GM12878 (cell line): Measurements from ENCODE around the gene KCNS1. TPM values are rescaled to one million over a fixed set of nuclear protein-coding genes. Genes with fewer than 3 reads are reported as not detected.
A peak's percentile ranks its signal among the peaks of the same experiment; 100 is the strongest.

Experiments
- ASH2L ChIP-seq: fragments of 300-600, 200-600 bp; sonication (generic); IDR thresholded peaks from 2 replicates; pipeline ENCODE4 v1.6.1; 2017; ENCODE audit warnings: low read depth, mild to moderate bottlenecking, borderline replicate concordance
- BCL11A ChIP-seq: IDR thresholded peaks from 2 replicates; pipeline ENCODE4 v1.6.1; 2011; ENCODE audit warnings: low read depth, low read length
- CBFB ChIP-seq: IDR thresholded peaks from 2 replicates; pipeline ENCODE4 v1.6.1; 2016; ENCODE audit warnings: antibody characterized with exemption, low read depth
- CBX3 ChIP-seq: fragments of 200-600 bp; sonication (generic); IDR thresholded peaks from 2 replicates; pipeline ENCODE4 v1.6.1; 2016; ENCODE audit warnings: low read depth, borderline replicate concordance
- RAD21 ChIP-seq: IDR thresholded peaks from 2 replicates; pipeline ENCODE4 v1.6.1; 2011; ENCODE audit warnings: mild to moderate bottlenecking, low read depth, low read length, moderate library complexity; ENCODE audit not compliant: insufficient read depth
- RFX5 ChIP-seq: IDR thresholded peaks from 2 replicates; pipeline ENCODE4 v1.6.1; 2011; ENCODE audit warnings: low read depth, low read length, improper control_type of control experiment
- RUNX3 ChIP-seq: IDR thresholded peaks from 2 replicates; pipeline ENCODE4 v1.6.1; 2012; ENCODE audit warnings: low read length, inconsistent platforms
- SIX5 ChIP-seq: IDR thresholded peaks from 2 replicates; pipeline ENCODE4 v1.6.1; 2011; ENCODE audit warnings: mild to moderate bottlenecking, low read depth, low read length, moderate library complexity; ENCODE audit not compliant: severe bottlenecking
- SMC3 ChIP-seq: IDR thresholded peaks from 2 replicates; pipeline ENCODE4 v1.6.1; 2011; ENCODE audit warnings: low read length, improper control_type of control experiment, borderline replicate concordance
- STAT3 ChIP-seq: IDR thresholded peaks from 2 replicates; pipeline ENCODE4 v1.6.1; 2011; ENCODE audit warnings: low read depth, low read length, improper control_type of control experiment
- SUPT20H ChIP-seq: IDR thresholded peaks from 2 replicates; pipeline ENCODE4 v1.6.1; 2011; ENCODE audit warnings: low read depth, mild to moderate bottlenecking, low read length, moderate library complexity, borderline replicate concordance; ENCODE audit not compliant: control insufficient read depth
- ZBTB11 ChIP-seq: fragments of 450-650 bp; formaldehyde crosslinking; IDR thresholded peaks from 2 replicates; pipeline ENCODE4 v1.5.0; 2022; ENCODE audit warnings: mild to moderate bottlenecking, missing genetic modification characterization
- ZNF384 ChIP-seq: IDR thresholded peaks from 2 replicates; pipeline ENCODE4 v1.6.1; 2012; ENCODE audit warnings: low read depth, mild to moderate bottlenecking, low read length, improper control_type of control experiment, borderline replicate concordance
- ZNF622 ChIP-seq: fragments of 450-650 bp; IDR thresholded peaks from 2 replicates; pipeline ENCODE4 v1.6.1; 2017; ENCODE audit warnings: mild to moderate bottlenecking, inconsistent platforms
- polyA plus RNA-seq, 11 experiments: library from polyadenylated mRNA; depleted of rRNA in 4 of 11; unstranded in 6 of 11; stranded (reverse) in 5 of 11; fragments of >200 nt; fragmentation: Nextera tagmentation in 4 of 11; fragmentation: Illumina TruSeq in 1 of 11; extraction: Ambion mirVana in 4 of 11; extraction: Trizol in 1 of 11; gene quantifications; 1 replicate in 1 of 11; 2 replicates in 10 of 11; pipeline versions ENCODE4 v1.2.1 to v1.2.3, GENCODE V29; 2011 to 2016; ENCODE audit warnings: inconsistent platforms in 2 of 11, missing spikeins in 2 of 11, low read depth in 1 of 11
- total RNA-seq, 4 experiments: library from RNA; depleted of rRNA in 3 of 4; stranded (reverse); fragments of >200 nt in 3 of 4; fragmentation: Illumina TruSeq in 1 of 4; extraction: Trizol in 1 of 4; gene quantifications; 2 replicates each; pipeline versions ENCODE4 v1.2.1 to v1.2.3, GENCODE V29; 2013 to 2021
- TF ChIP-seq, protein P1 (sequence below): fragments of 450-650 bp; formaldehyde crosslinking; IDR thresholded peaks from 2 replicates; pipeline ENCODE4 v1.4.0; 2022; ENCODE audit warnings: mild to moderate bottlenecking, moderate library complexity
- TF ChIP-seq, protein P2 (sequence below): fragments of 150-350 bp; IDR thresholded peaks from 2 replicates; pipeline ENCODE4 v1.6.1; 2016; ENCODE audit warnings: low read depth, low read length

The KCNS1 gene
- total and polyA plus RNA-seq, 10 of the 15 experiments (the other 5 are each of a cell fraction or from before 2014, with no cell fraction given), result not detected

DNA sequence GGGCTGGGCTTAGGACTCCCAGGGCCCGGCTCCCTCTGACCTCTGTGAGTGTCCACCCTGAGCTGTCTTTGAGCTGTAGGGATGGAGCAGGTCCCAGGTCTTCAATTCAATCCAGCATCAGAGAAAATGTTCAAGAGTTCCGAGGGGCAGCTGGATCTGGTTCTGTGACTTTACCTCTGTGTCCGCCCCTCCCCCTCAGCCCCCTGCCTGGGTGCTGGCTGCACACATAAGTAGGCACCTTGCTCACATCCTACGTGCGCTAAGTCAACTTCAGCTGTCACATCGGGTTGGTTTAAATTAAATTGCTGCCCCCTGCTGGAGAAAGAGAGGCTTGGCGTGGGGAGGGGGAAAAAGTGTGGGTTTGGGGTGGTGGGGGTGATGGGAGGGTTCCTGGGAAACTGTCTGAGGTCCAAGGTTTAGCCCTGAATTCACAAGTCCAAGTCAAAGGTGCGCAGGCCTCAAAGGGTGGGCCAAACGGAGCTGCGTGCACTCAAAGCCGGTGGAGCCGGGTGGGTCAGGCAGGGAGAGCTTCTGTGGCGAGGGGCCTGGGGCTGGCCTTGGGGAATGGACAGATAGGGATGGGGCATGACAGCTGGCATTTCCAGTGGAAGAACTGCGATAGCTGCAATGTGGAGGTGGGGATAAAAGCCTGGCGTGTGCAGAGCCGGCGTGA lies 11.0 kb upstream of the KCNS1 start (continued):
- TF ChIP-seq, protein P1, sequence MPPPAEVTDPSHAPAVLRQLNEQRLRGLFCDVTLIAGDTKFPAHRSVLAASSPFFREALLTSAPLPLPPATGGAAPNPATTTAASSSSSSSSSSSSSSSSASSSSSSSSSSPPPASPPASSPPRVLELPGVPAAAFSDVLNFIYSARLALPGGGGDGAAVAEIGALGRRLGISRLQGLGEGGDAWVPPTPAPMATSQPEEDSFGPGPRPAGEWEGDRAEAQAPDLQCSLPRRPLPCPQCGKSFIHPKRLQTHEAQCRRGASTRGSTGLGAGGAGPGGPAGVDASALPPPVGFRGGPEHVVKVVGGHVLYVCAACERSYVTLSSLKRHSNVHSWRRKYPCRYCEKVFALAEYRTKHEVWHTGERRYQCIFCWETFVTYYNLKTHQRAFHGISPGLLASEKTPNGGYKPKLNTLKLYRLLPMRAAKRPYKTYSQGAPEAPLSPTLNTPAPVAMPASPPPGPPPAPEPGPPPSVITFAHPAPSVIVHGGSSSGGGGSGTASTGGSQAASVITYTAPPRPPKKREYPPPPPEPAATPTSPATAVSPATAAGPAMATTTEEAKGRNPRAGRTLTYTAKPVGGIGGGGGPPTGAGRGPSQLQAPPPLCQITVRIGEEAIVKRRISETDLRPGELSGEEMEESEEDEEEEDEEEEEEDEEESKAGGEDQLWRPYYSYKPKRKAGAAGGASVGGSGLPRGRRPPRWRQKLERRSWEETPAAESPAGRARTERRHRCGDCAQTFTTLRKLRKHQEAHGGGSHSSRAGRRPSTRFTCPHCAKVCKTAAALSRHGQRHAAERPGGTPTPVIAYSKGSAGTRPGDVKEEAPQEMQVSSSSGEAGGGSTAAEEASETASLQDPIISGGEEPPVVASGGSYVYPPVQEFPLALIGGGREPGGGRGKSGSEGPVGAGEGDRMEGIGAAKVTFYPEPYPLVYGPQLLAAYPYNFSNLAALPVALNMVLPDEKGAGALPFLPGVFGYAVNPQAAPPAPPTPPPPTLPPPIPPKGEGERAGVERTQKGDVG (CRISPR knock-in tag), result no peak
- TF ChIP-seq ZNF622 (no peak), ASH2L (no peak), ZNF384 (no peak), RAD21 (peak; percentile 27), BCL11A (no peak), SIX5 (no peak), SMC3 (peak; percentile 17; the same call in 1 of the 2 replicates), CBX3 (no peak), SUPT20H (no peak), RUNX3 (no peak), ZBTB11 (no peak), RFX5 (no peak), STAT3 (no peak), CBFB (no peak)
- TF ChIP-seq, protein P2, sequence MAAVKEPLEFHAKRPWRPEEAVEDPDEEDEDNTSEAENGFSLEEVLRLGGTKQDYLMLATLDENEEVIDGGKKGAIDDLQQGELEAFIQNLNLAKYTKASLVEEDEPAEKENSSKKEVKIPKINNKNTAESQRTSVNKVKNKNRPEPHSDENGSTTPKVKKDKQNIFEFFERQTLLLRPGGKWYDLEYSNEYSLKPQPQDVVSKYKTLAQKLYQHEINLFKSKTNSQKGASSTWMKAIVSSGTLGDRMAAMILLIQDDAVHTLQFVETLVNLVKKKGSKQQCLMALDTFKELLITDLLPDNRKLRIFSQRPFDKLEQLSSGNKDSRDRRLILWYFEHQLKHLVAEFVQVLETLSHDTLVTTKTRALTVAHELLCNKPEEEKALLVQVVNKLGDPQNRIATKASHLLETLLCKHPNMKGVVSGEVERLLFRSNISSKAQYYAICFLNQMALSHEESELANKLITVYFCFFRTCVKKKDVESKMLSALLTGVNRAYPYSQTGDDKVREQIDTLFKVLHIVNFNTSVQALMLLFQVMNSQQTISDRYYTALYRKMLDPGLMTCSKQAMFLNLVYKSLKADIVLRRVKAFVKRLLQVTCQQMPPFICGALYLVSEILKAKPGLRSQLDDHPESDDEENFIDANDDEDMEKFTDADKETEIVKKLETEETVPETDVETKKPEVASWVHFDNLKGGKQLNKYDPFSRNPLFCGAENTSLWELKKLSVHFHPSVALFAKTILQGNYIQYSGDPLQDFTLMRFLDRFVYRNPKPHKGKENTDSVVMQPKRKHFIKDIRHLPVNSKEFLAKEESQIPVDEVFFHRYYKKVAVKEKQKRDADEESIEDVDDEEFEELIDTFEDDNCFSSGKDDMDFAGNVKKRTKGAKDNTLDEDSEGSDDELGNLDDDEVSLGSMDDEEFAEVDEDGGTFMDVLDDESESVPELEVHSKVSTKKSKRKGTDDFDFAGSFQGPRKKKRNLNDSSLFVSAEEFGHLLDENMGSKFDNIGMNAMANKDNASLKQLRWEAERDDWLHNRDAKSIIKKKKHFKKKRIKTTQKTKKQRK, result no peak
- TF ChIP-seq, all 136 proteins: peak for 3
